Measurements from ENCODE around the gene USP25.

GRCh38 chr21:15768853-15769252, 39.1 kb downstream of the USP25 start:
- TF ChIP-seq SUZ12 (IDR thresholded peaks at IDR 0.05; ENCODE audit: extremely low read depth, insufficient read depth, insufficient read length) (no peak), ZNF274 (IDR thresholded peaks at IDR 0.05; ENCODE audit: low read depth, low read length) (no peak), YY1 (IDR thresholded peaks at IDR 0.05; ENCODE audit: insufficient read depth, insufficient read length) (no peak)

Measured in NT2/D1 (cell line).